Fibroblast of skin of right quadriceps (primary cell): Measurements from ENCODE around the gene GFOD1.

ENCODE experiments used
- DNase-seq: peaks from one replicate; pipeline ENCODE4 v3.0.0-alpha.2; 2013

Gene GFOD1

GRCh38 chr6:13484827-13485226 lies 2.6 kb downstream of the GFOD1 start:
- DNase-seq, result no peak

- DNase-seq, result no peak
Measured at GRCh38 chr6:13484138-13484708, 3.2 kb downstream of the GFOD1 start.

- DNase-seq, result no peak
Measured at GRCh38 chr6:13480631-13481501, 6.5 kb downstream of the GFOD1 start.

GRCh38 chr6:13479971-13480434 lies 7.4 kb downstream of the GFOD1 start:
- DNase-seq, result no peak

- no peak for DNase-seq
Measured at GRCh38 chr6:13479206-13479800, 8.1 kb downstream of the GFOD1 start.

GRCh38 chr6:13478525-13478966 lies 8.9 kb downstream of the GFOD1 start:
- DNase-seq, result no peak

GRCh38 chr6:13474787-13475186 lies 12.6 kb downstream of the GFOD1 start:
- no peak for DNase-seq

GRCh38 chr6:13474360-13474759 lies 13.0 kb downstream of the GFOD1 start:
- no peak for DNase-seq

GRCh38 chr6:13473768-13474165 lies 13.6 kb downstream of the GFOD1 start:
- no peak for DNase-seq

GRCh38 chr6:13472976-13473767 lies 14.2 kb downstream of the GFOD1 start:
- DNase-seq, result no peak

- peak; percentile 73 for DNase-seq
Measured at GRCh38 chr6:13472099-13472498, 15.3 kb downstream of the GFOD1 start.

GRCh38 chr6:13471184-13471583 lies 16.2 kb downstream of the GFOD1 start:
- DNase-seq, result no peak

GRCh38 chr6:13470238-13471140 lies 16.9 kb downstream of the GFOD1 start:
- no peak for DNase-seq

GRCh38 chr6:13469693-13470092 lies 17.7 kb downstream of the GFOD1 start:
- peak; percentile 30 for DNase-seq

- no peak for DNase-seq
Measured at GRCh38 chr6:13468839-13469238, 18.6 kb downstream of the GFOD1 start.

- DNase-seq, result no peak
Measured at GRCh38 chr6:13467216-13467600, 20.2 kb downstream of the GFOD1 start.

- DNase-seq, result no peak
Measured at GRCh38 chr6:13466304-13467215, 20.8 kb downstream of the GFOD1 start.

GRCh38 chr6:13465734-13466133 lies 21.7 kb downstream of the GFOD1 start:
- DNase-seq, result no peak

- no peak for DNase-seq
Measured at GRCh38 chr6:13463941-13464340, 23.5 kb downstream of the GFOD1 start.

- no peak for DNase-seq
Measured at GRCh38 chr6:13463328-13463717, 24.1 kb downstream of the GFOD1 start.
